H9 (cell line): Measurements from ENCODE around the gene RAB33A. TPM values are rescaled to one million over a fixed set of nuclear protein-coding genes. Genes with fewer than 3 reads are reported as not detected.

Experiments used
- DNase-seq: peaks from one replicate; pipeline ENCODE4 v3.0.0-alpha.2; 2017
- H2AFZ ChIP-seq: one replicate; pipeline ENCODE4 v1.6.1; 2013; ENCODE audit warnings: mild to moderate bottlenecking, low read length, control low read depth, moderate library complexity
- H2AK5ac ChIP-seq: 2 replicates; pipeline ENCODE4 v1.6.1; 2013; ENCODE audit warnings: low read length, control low read depth, mixed read lengths; ENCODE audit not compliant: insufficient read length
- H2BK120ac ChIP-seq: one replicate; pipeline ENCODE4 v1.6.1; 2013; ENCODE audit warnings: low read depth, mild to moderate bottlenecking, low read length, control low read depth, inconsistent platforms; ENCODE audit not compliant: poor library complexity, severe bottlenecking
- H2BK12ac ChIP-seq: 2 replicates; pipeline ENCODE4 v1.6.1; 2013; ENCODE audit warnings: low read length, control low read depth, mixed read lengths, low read depth; ENCODE audit not compliant: insufficient read length
- H2BK15ac ChIP-seq: 2 replicates; pipeline ENCODE4 v1.6.1; 2013; ENCODE audit warnings: low read depth, low read length, control low read depth
- H2BK20ac ChIP-seq: one replicate; pipeline ENCODE4 v1.6.1; 2013; ENCODE audit warnings: low read depth, mild to moderate bottlenecking, low read length, control low read depth, inconsistent platforms; ENCODE audit not compliant: poor library complexity, severe bottlenecking
- H2BK5ac ChIP-seq: 2 replicates; pipeline ENCODE4 v1.6.1; 2013; ENCODE audit warnings: low read length, control low read depth, mixed read lengths; ENCODE audit not compliant: insufficient read length
- H3K14ac ChIP-seq: 2 replicates; pipeline ENCODE4 v1.6.1; 2013; ENCODE audit warnings: low read length, control low read depth; ENCODE audit not compliant: insufficient read depth
- H3K18ac ChIP-seq: 2 replicates; pipeline ENCODE4 v1.6.1; 2013; ENCODE audit warnings: low read depth, mild to moderate bottlenecking, mixed read lengths, low read length, control low read depth; ENCODE audit not compliant: insufficient read length
- H3K23ac ChIP-seq: 2 replicates; pipeline ENCODE4 v1.6.1; 2013; ENCODE audit warnings: low read length, control low read depth, mixed read lengths, low read depth; ENCODE audit not compliant: insufficient read length
- H3K23me2 ChIP-seq: 2 replicates; pipeline ENCODE4 v1.6.1; 2013; ENCODE audit warnings: low read depth, mild to moderate bottlenecking, mixed read lengths, low read length, control low read depth; ENCODE audit not compliant: insufficient read length, poor library complexity, severe bottlenecking
- H3K27ac ChIP-seq: 2 replicates; pipeline ENCODE4 v1.5.1; 2013; ENCODE audit warnings: low read length, control low read depth, mixed read lengths, low read depth; ENCODE audit not compliant: insufficient read length
- H3K27me3 ChIP-seq: 2 replicates; pipeline ENCODE4 v1.6.1; 2013; ENCODE audit warnings: low read length, control low read depth, inconsistent platforms; ENCODE audit not compliant: insufficient read depth
- H3K4ac ChIP-seq: 2 replicates; pipeline ENCODE4 v1.6.1; 2013; ENCODE audit warnings: low read depth, mild to moderate bottlenecking, control low read depth, inconsistent platforms, low read length, moderate library complexity
- H3K4me1 ChIP-seq: 2 replicates; pipeline ENCODE4 v1.6.1; 2013; ENCODE audit warnings: low read length, control low read depth, inconsistent platforms; ENCODE audit not compliant: insufficient read depth
- H3K4me2 ChIP-seq: 2 replicates; pipeline ENCODE4 v1.6.1; 2013; ENCODE audit warnings: low read length, control low read depth, mixed read lengths; ENCODE audit not compliant: insufficient read length, insufficient read depth
- H3K56ac ChIP-seq: 2 replicates; pipeline ENCODE4 v1.6.1; 2013; ENCODE audit warnings: low read depth, mild to moderate bottlenecking, mixed read lengths, low read length, control low read depth; ENCODE audit not compliant: insufficient read length
- H3K79me1 ChIP-seq: 2 replicates; pipeline ENCODE4 v1.6.1; 2013; ENCODE audit warnings: low read depth, mild to moderate bottlenecking, moderate library complexity, low read length, control low read depth, inconsistent platforms; ENCODE audit not compliant: insufficient read depth, poor library complexity, severe bottlenecking
- H3K79me2 ChIP-seq: 2 replicates; pipeline ENCODE4 v1.6.1; 2013; ENCODE audit warnings: low read length, control low read depth, inconsistent platforms; ENCODE audit not compliant: insufficient read depth
- H3K9ac ChIP-seq: 2 replicates; pipeline ENCODE4 v1.6.1; 2013; ENCODE audit warnings: low read length, control low read depth, mixed read lengths; ENCODE audit not compliant: insufficient read length; ENCODE audit errors: extremely low read depth
- H3K9me3 ChIP-seq: one replicate; pipeline ENCODE4 v1.6.1; 2013; ENCODE audit warnings: low read depth, low read length, inconsistent platforms; ENCODE audit not compliant: control insufficient read depth
- H3T11ph ChIP-seq: one replicate; pipeline ENCODE4 v1.6.1; 2013; ENCODE audit warnings: mild to moderate bottlenecking, low read length, control low read depth, inconsistent platforms
- H4K20me1 ChIP-seq: one replicate; pipeline ENCODE4 v1.6.1; 2013; ENCODE audit not compliant: control insufficient read depth, insufficient read length, insufficient read depth
- H4K5ac ChIP-seq: 2 replicates; pipeline ENCODE4 v1.6.1; 2013; ENCODE audit warnings: low read depth, mild to moderate bottlenecking, mixed read lengths, low read length, control low read depth; ENCODE audit not compliant: insufficient read length
- H4K8ac ChIP-seq: replicated peaks from 2 replicates; pipeline ENCODE4 v1.6.1; 2013; ENCODE audit warnings: low read length, control low read depth, mixed read lengths, low read depth; ENCODE audit not compliant: insufficient read length
- H4K91ac ChIP-seq: 2 replicates; pipeline ENCODE4 v1.6.1; 2013; ENCODE audit warnings: low read depth, mild to moderate bottlenecking, moderate library complexity, mixed read lengths, low read length, control low read depth; ENCODE audit not compliant: insufficient read length
- H3K27ac Mint-ChIP-seq, 3 experiments: 2 replicates in 2 of 3; 3 replicates in 1 of 3; pipeline ENCODE4 v1.8.0; 2020 to 2021; ENCODE audit warnings: mixed read lengths in 3 of 3, mild to moderate bottlenecking in 1 of 3, moderate library complexity in 1 of 3
- H3K27me3 Mint-ChIP-seq: 2 replicates; pipeline ENCODE4 v1.8.0; 2021; ENCODE audit warnings: low read depth, mild to moderate bottlenecking, moderate library complexity, mixed read lengths
- H3K36me3 Mint-ChIP-seq, 3 experiments: 2 replicates in 2 of 3; 3 replicates in 1 of 3; pipeline ENCODE4 v1.8.0; 2020 to 2021; ENCODE audit warnings: low read depth in 3 of 3, mixed read lengths in 3 of 3; ENCODE audit not compliant: insufficient read depth in 1 of 3
- H3K4me1 Mint-ChIP-seq, 2 experiments: 2 replicates each; pipeline ENCODE4 v1.8.0; 2020; ENCODE audit warnings: mixed read lengths in 2 of 2
- H3K4me3 Mint-ChIP-seq, 2 experiments: 2 replicates in 1 of 2; 3 replicates in 1 of 2; pipeline ENCODE4 v1.8.0; 2020 to 2021; ENCODE audit warnings: mild to moderate bottlenecking in 2 of 2, mixed read lengths in 2 of 2, moderate library complexity in 1 of 2
- H3K9me3 Mint-ChIP-seq, 2 experiments: 2 replicates in 1 of 2; 3 replicates in 1 of 2; pipeline ENCODE4 v1.8.0; 2020; ENCODE audit warnings: mild to moderate bottlenecking in 2 of 2, mixed read lengths in 2 of 2, moderate library complexity in 1 of 2
- CTCF ChIP-seq: fragments of 200-600 bp; sonication (generic); conservative IDR thresholded peaks from 3 replicates; pipeline ENCODE4 v1.8.0; 2021; ENCODE audit warnings: antibody characterized with exemption, mild to moderate bottlenecking
- WGBS: extraction: QIAGEN DNeasy Blood & Tissue Kit; methylation state at CpG from one replicate; pipeline ENCODE4 v1.1.7; 2013; ENCODE audit warnings: missing lambda C conversion rate, low lambda C conversion rate, mixed read lengths; ENCODE audit not compliant: insufficient read length; ENCODE audit errors: extremely low coverage; 5-methylcytosine and 5-hydroxymethylcytosine counted together
- total RNA-seq: library from RNA; stranded (reverse); gene quantifications from 2 replicates; pipeline ENCODE4 v1.2.1, GENCODE V29; 2021

Gene RAB33A
- total RNA-seq, 1 experiment from 2014 or later, result 0.59 TPM

- peaks cover 0 to 59% of the 10 kb centered on the region in 2 experiments; a peak in 2 of 5 replicates for H3K9me3 Mint-ChIP-seq
- H3K9me3 ChIP-seq, result peaks cover 34% of the 10 kb centered on the region
- H4K91ac ChIP-seq, result no peak overlapping the region
- no peaks in the 10 kb centered on the region for H3K79me2 ChIP-seq
- no peak overlapping the region for H3K18ac ChIP-seq
- no peak for TF ChIP-seq CTCF
- H3K4me3 Mint-ChIP-seq, result no peak overlapping the region
- peaks cover 28 to 79% (median 59%) of the 10 kb centered on the region in 3 experiments; a peak in 6 of 7 replicates for H3K36me3 Mint-ChIP-seq
- H3K9ac ChIP-seq, result no peak overlapping the region
- no peak overlapping the region for H4K5ac ChIP-seq
- H4K8ac ChIP-seq, result no peak overlapping the region
- H2BK12ac ChIP-seq, result no peak overlapping the region
- H3K27me3 ChIP-seq, result no peaks in the 10 kb centered on the region
- no peak overlapping the region for H3K23ac ChIP-seq
- no peak overlapping the region for H2BK120ac ChIP-seq
- no peak overlapping the region for H3K27ac Mint-ChIP-seq
- H2AK5ac ChIP-seq, result no peak overlapping the region
- H3K4me1 Mint-ChIP-seq, result peaks cover 6 to 9% of the 10 kb centered on the region in 2 experiments
- H2BK5ac ChIP-seq, result no peak overlapping the region
- WGBS, result no CpG with 5 or more reads among the region's 3 CpGs
- no peak overlapping the region for H3K56ac ChIP-seq
- no peaks in the 10 kb centered on the region for H3K23me2 ChIP-seq
- no peak overlapping the region for H3K4me2 ChIP-seq
- no peak overlapping the region for H3K27ac ChIP-seq
- H2BK20ac ChIP-seq, result no peak overlapping the region
- H3T11ph ChIP-seq, result no peak overlapping the region
- H3K14ac ChIP-seq, result no peak overlapping the region
- H3K4ac ChIP-seq, result no peak overlapping the region
- H2BK15ac ChIP-seq, result no peak overlapping the region
- DNase-seq, result no peak
- H3K27me3 Mint-ChIP-seq, result peaks cover 24% of the 10 kb centered on the region
- H2AFZ ChIP-seq, result no peak overlapping the region
- H3K4me1 ChIP-seq, result no peaks in the 10 kb centered on the region
- no peaks in the 10 kb centered on the region for H4K20me1 ChIP-seq
- H3K79me1 ChIP-seq, result no peaks in the 10 kb centered on the region
Measured at GRCh38 chrX:130144509-130144908, 27.3 kb upstream of the RAB33A start.
